Osteocyte (in vitro differentiated cells): Measurements from ENCODE around the gene CIAO3. TPM values are rescaled to one million over a fixed set of nuclear protein-coding genes. Genes with fewer than 3 reads are reported as not detected.

ENCODE experiments used
- DNase-seq: peaks from one replicate; pipeline ENCODE4 v3.0.0; 2021; ENCODE audit warnings: mixed read lengths; ENCODE audit not compliant: unreplicated experiment; ENCODE audit errors: extremely low spot score
- H3K27ac Mint-ChIP-seq: one replicate; pipeline ENCODE4 v1.8.0; 2021; ENCODE audit warnings: mild to moderate bottlenecking, mixed read lengths; ENCODE audit not compliant: unreplicated experiment
- H3K27me3 Mint-ChIP-seq: one replicate; pipeline ENCODE4 v1.8.0; 2021; ENCODE audit warnings: mixed read lengths; ENCODE audit not compliant: unreplicated experiment
- H3K36me3 Mint-ChIP-seq: one replicate; pipeline ENCODE4 v1.8.0; 2021; ENCODE audit warnings: mixed read lengths; ENCODE audit not compliant: unreplicated experiment
- H3K4me1 Mint-ChIP-seq: one replicate; pipeline ENCODE4 v1.8.0; 2021; ENCODE audit warnings: mixed read lengths; ENCODE audit not compliant: unreplicated experiment
- H3K4me3 Mint-ChIP-seq: one replicate; pipeline ENCODE4 v1.8.0; 2021; ENCODE audit warnings: mild to moderate bottlenecking, moderate library complexity, mixed read lengths; ENCODE audit not compliant: unreplicated experiment
- H3K9me3 Mint-ChIP-seq: one replicate; pipeline ENCODE4 v1.8.0; 2021; ENCODE audit warnings: mixed read lengths; ENCODE audit not compliant: unreplicated experiment
- total RNA-seq: library from RNA; stranded (reverse); gene quantifications from 2 replicates; pipeline ENCODE4 v1.2.1, GENCODE V29; 2021
- TF ChIP-seq, protein P1 (sequence below): fragments of 200-600 bp; sonication (generic); IDR thresholded peaks from 2 replicates; pipeline ENCODE4 v1.5.0; 2021; ENCODE audit warnings: antibody characterized with exemption, mild to moderate bottlenecking, moderate library complexity

Gene CIAO3
- total RNA-seq, 1 donor from 2014 or later = 31.4 TPM

GRCh38 chr16:727291-727977, 13.4 kb downstream of the CIAO3 start:
- Mint-ChIP-seq H3K27ac (no peak overlapping the region), H3K9me3 (no peaks in the 10 kb centered on the region), H3K4me3 (peak overlapping the region; percentile 52), H3K27me3 (no peaks in the 10 kb centered on the region), H3K4me1 (peaks cover 3% of the 10 kb centered on the region), H3K36me3 (no peaks in the 10 kb centered on the region)
- no peak for DNase-seq
- TF ChIP-seq, protein P1, sequence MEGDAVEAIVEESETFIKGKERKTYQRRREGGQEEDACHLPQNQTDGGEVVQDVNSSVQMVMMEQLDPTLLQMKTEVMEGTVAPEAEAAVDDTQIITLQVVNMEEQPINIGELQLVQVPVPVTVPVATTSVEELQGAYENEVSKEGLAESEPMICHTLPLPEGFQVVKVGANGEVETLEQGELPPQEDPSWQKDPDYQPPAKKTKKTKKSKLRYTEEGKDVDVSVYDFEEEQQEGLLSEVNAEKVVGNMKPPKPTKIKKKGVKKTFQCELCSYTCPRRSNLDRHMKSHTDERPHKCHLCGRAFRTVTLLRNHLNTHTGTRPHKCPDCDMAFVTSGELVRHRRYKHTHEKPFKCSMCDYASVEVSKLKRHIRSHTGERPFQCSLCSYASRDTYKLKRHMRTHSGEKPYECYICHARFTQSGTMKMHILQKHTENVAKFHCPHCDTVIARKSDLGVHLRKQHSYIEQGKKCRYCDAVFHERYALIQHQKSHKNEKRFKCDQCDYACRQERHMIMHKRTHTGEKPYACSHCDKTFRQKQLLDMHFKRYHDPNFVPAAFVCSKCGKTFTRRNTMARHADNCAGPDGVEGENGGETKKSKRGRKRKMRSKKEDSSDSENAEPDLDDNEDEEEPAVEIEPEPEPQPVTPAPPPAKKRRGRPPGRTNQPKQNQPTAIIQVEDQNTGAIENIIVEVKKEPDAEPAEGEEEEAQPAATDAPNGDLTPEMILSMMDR = no peak

DNA sequence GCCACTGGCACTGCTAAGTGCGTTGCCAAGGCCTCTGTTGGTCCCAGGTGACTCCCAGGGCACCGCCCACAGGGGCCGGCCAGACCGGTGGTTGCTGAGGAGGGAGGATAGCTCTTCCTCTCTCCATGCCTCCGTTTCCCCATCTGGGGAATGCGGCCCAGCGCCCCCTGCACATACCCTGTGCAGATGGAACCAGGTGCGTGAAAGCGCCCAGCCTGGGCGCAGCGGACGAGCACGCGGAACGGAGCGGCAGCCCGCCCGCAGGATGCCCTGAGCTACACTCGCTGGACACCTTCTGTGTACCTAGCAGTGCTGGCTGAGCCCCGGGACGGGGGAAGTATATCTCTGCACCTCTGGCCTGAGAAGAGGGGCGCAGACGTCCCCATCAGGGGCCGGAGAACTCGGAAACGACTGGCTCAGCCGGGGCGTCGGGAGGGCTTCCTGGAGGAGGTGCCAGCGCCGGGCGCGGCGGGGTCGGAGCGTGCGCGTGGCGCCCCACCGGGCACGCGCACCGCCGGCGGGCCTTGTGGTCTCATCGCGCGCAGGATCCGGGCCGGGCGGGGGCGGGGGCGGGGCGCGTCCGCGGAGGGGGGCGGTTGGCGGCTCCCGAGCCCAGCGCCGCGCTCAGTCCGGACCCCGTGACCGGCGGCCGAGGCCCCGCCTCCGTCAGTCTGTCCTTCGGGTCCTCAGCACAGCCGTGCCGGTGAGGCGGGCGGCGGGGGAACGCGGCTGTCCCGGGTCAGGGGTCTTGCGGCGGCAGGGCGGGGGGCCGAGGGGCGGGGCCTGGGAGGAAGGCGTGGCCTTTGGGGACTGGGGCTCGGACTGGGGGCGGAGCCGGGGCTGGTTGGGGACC, 14.1 kb downstream of the CIAO3 start, which contains the start of the genes CCDC78 and HAGHL:
TSS of gene CCDC78 (minus strand) at position 6 of the 853 bp plus-strand sequence. CDS start 76 bp downstream, outside the sequence.
TSS of gene HAGHL (plus strand) at position 669 of the 853 bp plus-strand sequence. CDS start 404 bp downstream, outside the sequence.
- H3K4me1 Mint-ChIP-seq = peaks cover 3% of the 10 kb centered on the region
- no peak for DNase-seq
- H3K36me3 Mint-ChIP-seq = no peaks in the 10 kb centered on the region
- TF ChIP-seq, protein P1 = no peak
- peak within 1 kb of the TSS; percentile 66 for H3K4me3 Mint-ChIP-seq
- no peaks in the 10 kb centered on the region for H3K9me3 Mint-ChIP-seq
- H3K27me3 Mint-ChIP-seq = no peaks in the 10 kb centered on the region
- no peak within 1 kb of the TSS for H3K27ac Mint-ChIP-seq

- H3K36me3 Mint-ChIP-seq = no peaks in the 10 kb centered on the region
- H3K27me3 Mint-ChIP-seq = no peaks in the 10 kb centered on the region
- H3K4me3 Mint-ChIP-seq = peak overlapping the region; percentile 66
- TF ChIP-seq, protein P1 = no peak
- H3K27ac Mint-ChIP-seq = no peak overlapping the region
- DNase-seq = no peak
- no peaks in the 10 kb centered on the region for H3K9me3 Mint-ChIP-seq
- peaks cover 3% of the 10 kb centered on the region for H3K4me1 Mint-ChIP-seq
These were observed 14.7 kb downstream of the CIAO3 start for GRCh38 chr16:726188-726437.

DNA sequence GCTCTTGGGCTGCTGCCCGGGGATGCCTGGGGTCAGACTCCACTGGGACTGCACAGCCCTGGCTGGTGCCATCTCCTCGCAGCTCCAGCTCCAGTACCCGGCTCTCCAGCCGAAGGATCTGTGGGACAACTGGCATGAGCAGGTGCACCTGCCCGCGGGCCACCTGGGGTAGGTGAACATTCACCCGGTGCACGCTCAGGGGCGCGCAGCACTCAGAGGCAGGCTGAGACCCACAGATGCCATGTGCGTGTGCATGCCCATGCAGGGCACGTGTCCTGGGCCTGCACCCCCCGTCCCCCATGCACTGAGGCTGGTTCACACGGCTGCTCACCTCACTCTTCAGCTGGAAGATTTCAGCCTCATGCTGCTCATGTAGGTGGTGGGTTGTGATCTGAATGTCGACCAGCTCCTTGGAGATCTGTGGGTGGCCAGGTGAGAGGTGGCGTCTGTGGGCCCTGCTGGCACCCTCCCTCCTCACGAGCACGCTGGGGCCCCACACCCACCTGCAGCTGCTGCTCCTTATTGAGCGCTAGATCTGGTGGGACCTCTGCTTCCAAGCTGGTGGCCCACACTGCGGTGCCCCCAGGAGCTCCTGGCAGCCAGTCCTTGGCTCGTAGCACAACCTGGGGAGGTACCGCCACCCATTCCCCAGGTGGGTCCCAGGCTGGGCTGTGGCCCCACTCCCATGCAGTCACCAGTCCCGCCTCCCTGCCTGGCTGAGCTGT, 15.2 kb downstream of the CIAO3 start:
- Mint-ChIP-seq H3K9me3 (no peaks in the 10 kb centered on the region), H3K36me3 (no peaks in the 10 kb centered on the region), H3K4me1 (peaks cover 4% of the 10 kb centered on the region), H3K27ac (no peak overlapping the region), H3K27me3 (no peaks in the 10 kb centered on the region), H3K4me3 (no peak overlapping the region)
- TF ChIP-seq, protein P1 = no peak
- DNase-seq = no peak

GRCh38 chr16:725041-725376, 15.8 kb downstream of the CIAO3 start:
- Mint-ChIP-seq H3K27me3 (no peaks in the 10 kb centered on the region), H3K36me3 (no peaks in the 10 kb centered on the region), H3K4me3 (no peak overlapping the region), H3K4me1 (peaks cover 10% of the 10 kb centered on the region), H3K9me3 (no peaks in the 10 kb centered on the region), H3K27ac (no peak overlapping the region)
- TF ChIP-seq, protein P1 = no peak
- no peak for DNase-seq
